ENCODE data around the gene FAM13A. TPM values are rescaled to one million over a fixed set of nuclear protein-coding genes. Genes with fewer than 3 reads are reported as not detected.

Gene FAM13A
- total RNA-seq, 4 donors from 2014 or later = 61.8 to 217 (median 152) TPM

GRCh38 chr4:88911246-88912212 lies 145.5 kb downstream of the FAM13A start:
- TF ChIP-seq CTCF (IDR thresholded peaks at IDR 0.05; ENCODE audit: low read depth) = no peak

GRCh38 chr4:88910101-88910500 lies 146.9 kb downstream of the FAM13A start:
- no peak for TF ChIP-seq CTCF (IDR thresholded peaks at IDR 0.05; ENCODE audit: low read depth)

- no peak for TF ChIP-seq CTCF (IDR thresholded peaks at IDR 0.05; ENCODE audit: low read depth)
These were observed 148.5 kb downstream of the FAM13A start for GRCh38 chr4:88908521-88908920.

- no peak for TF ChIP-seq CTCF (IDR thresholded peaks at IDR 0.05; ENCODE audit: low read depth)
These were observed 149.0 kb downstream of the FAM13A start for GRCh38 chr4:88908003-88908402.

- TF ChIP-seq CTCF (IDR thresholded peaks at IDR 0.05; ENCODE audit: low read depth) = no peak
These were observed 149.5 kb downstream of the FAM13A start for GRCh38 chr4:88907478-88907877.

GRCh38 chr4:88900432-88900831 lies 156.6 kb downstream of the FAM13A start:
- no peak for TF ChIP-seq CTCF (IDR thresholded peaks at IDR 0.05; ENCODE audit: low read depth)

GRCh38 chr4:88897752-88898151 lies 159.2 kb downstream of the FAM13A start:
- TF ChIP-seq CTCF (IDR thresholded peaks at IDR 0.05; ENCODE audit: low read depth) = no peak

Measured in subcutaneous adipose tissue (tissue), 4 donors.